HepG2 (cell line): ENCODE measurements around the gene OXLD1. TPM values are rescaled to one million over a fixed set of nuclear protein-coding genes. Genes with fewer than 3 reads are reported as not detected.

Source experiments
- CENPBD1 ChIP-seq: sonication (generic); formaldehyde crosslinking; IDR thresholded peaks from 2 replicates; pipeline ENCODE4 v1.8.0; 2022; ENCODE audit warnings: missing genetic modification reagents, low read depth, mild to moderate bottlenecking, borderline replicate concordance
- CSRNP2 ChIP-seq: sonication (generic); formaldehyde crosslinking; conservative IDR thresholded peaks from 2 replicates; pipeline ENCODE4 v1.8.0; 2022; ENCODE audit warnings: low read depth, missing genetic modification reagents
- E2F5 ChIP-seq: sonication (generic); formaldehyde crosslinking; conservative IDR thresholded peaks from 2 replicates; pipeline ENCODE4 v1.4.0; 2020; ENCODE audit warnings: missing genetic modification reagents
- ELF4 ChIP-seq: sonication (generic); formaldehyde crosslinking; IDR thresholded peaks from 2 replicates; pipeline ENCODE4 v1.5.0; 2020; ENCODE audit warnings: missing genetic modification reagents, mild to moderate bottlenecking, moderate library complexity, borderline replicate concordance
- ESRRA ChIP-seq: sonication (generic); formaldehyde crosslinking; IDR thresholded peaks from 2 replicates; pipeline ENCODE4 v1.5.1; 2020; ENCODE audit warnings: mild to moderate bottlenecking, low read depth, missing genetic modification reagents
- GATAD2A ChIP-seq: IDR thresholded peaks from 2 replicates; pipeline ENCODE4 v1.6.1; 2016
- NAIF1 ChIP-seq: sonication (generic); formaldehyde crosslinking; IDR thresholded peaks from 2 replicates; pipeline ENCODE4 v1.5.0; 2020; ENCODE audit warnings: mild to moderate bottlenecking, missing genetic modification reagents, borderline replicate concordance
- PCBP2 ChIP-seq: fragments of 200-400 bp; formaldehyde crosslinking; optimal IDR thresholded peaks from 2 replicates; pipeline ENCODE3; 2018; ENCODE audit warnings: low read length, low read depth; ENCODE audit not compliant: poor library complexity, severe bottlenecking
- RAD51 ChIP-seq: fragments of 450-650 bp; IDR thresholded peaks from 2 replicates; pipeline ENCODE4 v1.6.1; 2016; ENCODE audit warnings: borderline replicate concordance
- REPIN1 ChIP-seq: sonication (generic); formaldehyde crosslinking; IDR thresholded peaks from 2 replicates; pipeline ENCODE4 v1.8.0; 2022; ENCODE audit warnings: missing genetic modification reagents, low read depth, mild to moderate bottlenecking, borderline replicate concordance
- SNAPC2 ChIP-seq: sonication (generic); formaldehyde crosslinking; IDR thresholded peaks from 2 replicates; pipeline ENCODE4 v1.8.1; 2022; ENCODE audit warnings: mild to moderate bottlenecking, missing genetic modification reagents
- SYNCRIP ChIP-seq: fragments of 200-400 bp; formaldehyde crosslinking; IDR thresholded peaks from 2 replicates; pipeline ENCODE4 v1.6.1; 2018; ENCODE audit warnings: mild to moderate bottlenecking, low read depth, low read length; ENCODE audit not compliant: insufficient read depth
- THRA ChIP-seq: sonication (generic); formaldehyde crosslinking; IDR thresholded peaks from 2 replicates; pipeline ENCODE4 v1.4.0; 2020; ENCODE audit warnings: missing genetic modification reagents, borderline replicate concordance
- ZNF263 ChIP-seq: sonication (generic); formaldehyde crosslinking; IDR thresholded peaks from 2 replicates; pipeline ENCODE4 v1.4.0; 2020; ENCODE audit warnings: missing genetic modification reagents
- ZNF761 ChIP-seq: sonication (generic); formaldehyde crosslinking; conservative IDR thresholded peaks from 2 replicates; pipeline ENCODE4 v1.4.0; 2020; ENCODE audit warnings: mild to moderate bottlenecking, missing genetic modification reagents
- ZSCAN21 ChIP-seq: sonication (generic); formaldehyde crosslinking; IDR thresholded peaks from 2 replicates; pipeline ENCODE4 v1.8.0; 2022; ENCODE audit warnings: mild to moderate bottlenecking, missing genetic modification reagents, moderate library complexity, borderline replicate concordance
- polyA plus RNA-seq, 8 experiments: library from polyadenylated mRNA; depleted of rRNA in 3 of 8; stranded (reverse) in 7 of 8; unstranded in 1 of 8; fragments of >200 nt; fragmentation: Illumina TruSeq in 4 of 8; extraction: Trizol in 4 of 8; gene quantifications; 2 replicates each; pipeline versions ENCODE4 v1.2.1 to v1.2.3, GENCODE V29; 2011 to 2016; ENCODE audit warnings: low read depth in 4 of 8, missing spikeins in 1 of 8, mixed read lengths in 1 of 8; ENCODE audit not compliant: insufficient read depth in 1 of 8
- total RNA-seq, 5 experiments: library from RNA; depleted of rRNA; stranded (reverse); fragments of >200 nt; fragmentation: Illumina TruSeq; extraction: Trizol; gene quantifications; 2 replicates each; pipeline ENCODE4 v1.2.3, GENCODE V29; 2016; ENCODE audit warnings: low read depth in 1 of 5
- TF ChIP-seq, protein P1 (sequence below): sonication (generic); formaldehyde crosslinking; IDR thresholded peaks from 2 replicates; pipeline ENCODE4 v1.8.1; 2023; ENCODE audit warnings: mild to moderate bottlenecking, missing genetic modification reagents
- TF ChIP-seq, protein P2 (sequence below): sonication (generic); formaldehyde crosslinking; IDR thresholded peaks from 2 replicates; pipeline ENCODE4 v1.5.1; 2020; ENCODE audit warnings: mild to moderate bottlenecking, missing genetic modification reagents, borderline replicate concordance

The OXLD1 gene
- total and polyA plus RNA-seq, 2 of the 13 experiments (the other 11 are each of a cell fraction or from before 2014, with no cell fraction given): 27.1 to 37.5 TPM

DNA sequence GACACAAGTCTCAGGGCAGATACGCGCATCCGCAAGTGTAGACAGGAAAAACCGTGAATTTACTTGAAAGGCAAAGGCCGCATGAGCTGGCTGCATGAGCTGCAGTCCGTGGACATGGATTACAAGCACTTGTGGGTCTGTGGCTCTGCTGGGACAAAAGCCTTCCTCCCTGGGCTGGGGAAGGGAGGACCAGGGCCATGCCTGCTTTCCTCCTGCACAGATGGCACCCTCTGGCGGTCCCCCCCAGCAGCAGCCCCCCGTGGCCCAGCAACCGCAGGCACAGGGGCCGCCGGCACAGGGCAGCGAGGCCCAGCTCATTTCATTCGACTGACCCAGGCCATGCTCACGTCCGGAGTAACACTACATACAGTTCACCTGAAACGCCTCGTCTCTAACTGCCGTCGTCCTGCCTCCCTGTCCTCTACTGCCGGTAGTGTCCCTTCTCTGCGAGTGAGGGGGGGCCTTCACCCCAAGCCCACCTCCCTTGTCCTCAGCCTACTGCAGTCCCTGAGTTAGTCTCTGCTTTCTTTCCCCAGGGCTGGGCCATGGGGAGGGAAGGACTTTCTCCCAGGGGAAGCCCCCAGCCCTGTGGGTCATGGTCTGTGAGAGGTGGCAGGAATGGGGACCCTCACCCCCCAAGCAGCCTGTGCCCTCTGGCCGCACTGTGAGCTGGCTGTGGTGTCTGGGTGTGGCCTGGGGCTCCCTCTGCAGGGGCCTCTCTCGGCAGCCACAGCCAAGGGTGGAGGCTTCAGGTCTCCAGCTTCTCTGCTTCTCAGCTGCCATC, 35.1 kb upstream of the OXLD1 start (continued):
- TF ChIP-seq PCBP2 (no peak), REPIN1 (no peak), ZNF263 (CRISPR knock-in tag) (no peak; the same call in 1 of the 2 replicates), GATAD2A (CRISPR knock-in tag) (no peak), E2F5 (CRISPR knock-in tag) (no peak), ELF4 (CRISPR knock-in tag) (no peak), ZSCAN21 (CRISPR knock-in tag) (no peak), ESRRA (no peak), CENPBD1 (no peak), SYNCRIP (no peak), RAD51 (no peak), CSRNP2 (CRISPR knock-in tag) (no peak), NAIF1 (CRISPR knock-in tag) (no peak), ZNF761 (CRISPR knock-in tag) (0 out of 2 replicates have a peak, but pooled peaks have one; percentile 59), THRA (0 out of 2 replicates have a peak, but pooled peaks have one; percentile 31), SNAPC2 (CRISPR knock-in tag) (no peak)
- TF ChIP-seq, protein P1, sequence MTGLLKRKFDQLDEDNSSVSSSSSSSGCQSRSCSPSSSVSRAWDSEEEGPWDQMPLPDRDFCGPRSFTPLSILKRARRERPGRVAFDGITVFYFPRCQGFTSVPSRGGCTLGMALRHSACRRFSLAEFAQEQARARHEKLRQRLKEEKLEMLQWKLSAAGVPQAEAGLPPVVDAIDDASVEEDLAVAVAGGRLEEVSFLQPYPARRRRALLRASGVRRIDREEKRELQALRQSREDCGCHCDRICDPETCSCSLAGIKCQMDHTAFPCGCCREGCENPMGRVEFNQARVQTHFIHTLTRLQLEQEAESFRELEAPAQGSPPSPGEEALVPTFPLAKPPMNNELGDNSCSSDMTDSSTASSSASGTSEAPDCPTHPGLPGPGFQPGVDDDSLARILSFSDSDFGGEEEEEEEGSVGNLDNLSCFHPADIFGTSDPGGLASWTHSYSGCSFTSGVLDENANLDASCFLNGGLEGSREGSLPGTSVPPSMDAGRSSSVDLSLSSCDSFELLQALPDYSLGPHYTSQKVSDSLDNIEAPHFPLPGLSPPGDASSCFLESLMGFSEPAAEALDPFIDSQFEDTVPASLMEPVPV (CRISPR knock-in tag): peak; percentile 47; the same call in 1 of the 2 replicates
- TF ChIP-seq, protein P2, sequence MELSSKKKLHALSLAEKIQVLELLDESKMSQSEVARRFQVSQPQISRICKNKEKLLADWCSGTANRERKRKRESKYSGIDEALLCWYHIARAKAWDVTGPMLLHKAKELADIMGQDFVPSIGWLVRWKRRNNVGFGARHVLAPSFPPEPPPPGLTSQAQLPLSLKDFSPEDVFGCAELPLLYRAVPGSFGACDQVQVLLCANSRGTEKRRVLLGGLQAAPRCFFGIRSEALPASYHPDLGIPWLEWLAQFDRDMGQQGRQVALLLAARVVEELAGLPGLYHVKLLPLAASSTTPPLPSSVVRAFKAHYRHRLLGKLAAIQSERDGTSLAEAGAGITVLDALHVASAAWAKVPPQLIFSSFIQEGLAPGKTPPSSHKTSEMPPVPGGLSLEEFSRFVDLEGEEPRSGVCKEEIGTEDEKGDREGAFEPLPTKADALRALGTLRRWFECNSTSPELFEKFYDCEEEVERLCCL: no peak
